Activated CD8-positive, alpha-beta T cell treated with anti-CD3 and anti-CD28 coated beads for 36 hours (primary cell): ENCODE results near the gene TSPO. TPM values are rescaled to one million over a fixed set of nuclear protein-coding genes. Genes with fewer than 3 reads are reported as not detected.

Experiments
- ATAC-seq: fragments of 200-7000 bp; cut with Tn5 transposase; one replicate; pipeline ENCODE4 v1.10.0; 2021; ENCODE audit warnings: mild to moderate bottlenecking, moderate library complexity
- CTCF ChIA-PET: fragments of 350-600 bp; sonication (Branson Sonifier 250); formaldehyde crosslinking; loops from one replicate; lab custom pipeline; 2021; ENCODE audit warnings: antibody characterized with exemption; lab: Charles Lee
- POLR2A ChIA-PET: fragments of 350-600 bp; sonication (Branson Sonifier 250); formaldehyde crosslinking; loops from one replicate; lab custom pipeline; 2021; ENCODE audit warnings: antibody characterized with exemption; lab: Charles Lee
- DNase-seq: peaks from one replicate; pipeline ENCODE4 v3.0.0-alpha.2; 2020
- H3K27ac Mint-ChIP-seq: one replicate; pipeline ENCODE4 v1.8.0; 2021; ENCODE audit warnings: mild to moderate bottlenecking, mixed read lengths
- H3K27me3 Mint-ChIP-seq: one replicate; pipeline ENCODE4 v1.8.0; 2021; ENCODE audit warnings: mixed read lengths
- H3K36me3 Mint-ChIP-seq: one replicate; pipeline ENCODE4 v1.8.0; 2021; ENCODE audit warnings: low read depth, mixed read lengths
- H3K4me1 Mint-ChIP-seq: one replicate; pipeline ENCODE4 v1.8.0; 2021; ENCODE audit warnings: low read depth, mixed read lengths
- H3K4me3 Mint-ChIP-seq: one replicate; pipeline ENCODE4 v1.8.0; 2021; ENCODE audit warnings: mild to moderate bottlenecking, moderate library complexity, mixed read lengths
- H3K9me3 Mint-ChIP-seq: one replicate; pipeline ENCODE4 v1.8.0; 2021; ENCODE audit warnings: mixed read lengths
- intact Hi-C: fragments of 100-400 bp; cut with micrococcal nuclease; formaldehyde crosslinking; loops from one replicate; pipeline ENCODE4 v1.10.0; 2022
- total RNA-seq, 2 experiments: library from RNA; stranded (reverse); gene quantifications; one replicate each; pipeline ENCODE4 v1.2.3, GENCODE V29; 2021
- TF ChIP-seq, protein P1 (sequence below): fragments of 200-600 bp; IDR thresholded peaks from one replicate; pipeline ENCODE4 v1.8.0; 2022; ENCODE audit warnings: antibody characterized with exemption, mild to moderate bottlenecking

The TSPO gene
- total RNA-seq, 2 experiments from 2014 or later, result 94.8 to 103 TPM

DNA sequence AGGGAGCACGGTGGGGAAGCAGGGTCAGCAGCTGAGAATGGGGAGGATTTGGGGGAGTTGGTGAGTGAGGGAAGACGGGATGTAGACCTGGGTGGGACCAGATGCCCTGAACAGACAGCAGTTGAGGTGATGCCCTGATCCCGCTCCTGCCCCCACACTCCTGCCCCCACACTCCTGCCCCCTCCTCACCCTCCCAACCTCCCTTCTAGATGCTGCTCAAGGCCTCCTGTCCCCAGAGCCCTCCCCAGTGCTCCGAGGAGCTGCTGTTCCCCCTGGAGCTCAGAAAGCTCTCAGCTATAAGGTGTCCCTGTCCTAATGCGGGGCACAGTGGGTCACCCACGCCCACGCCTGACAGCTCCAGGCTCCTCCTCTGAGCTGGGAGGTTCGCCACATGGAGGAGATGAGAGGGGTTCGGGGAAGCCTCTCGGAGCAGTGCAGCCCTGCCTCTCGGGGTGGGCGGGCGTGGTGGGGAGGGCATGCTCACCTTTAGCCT lies 60.6 kb downstream of the TSPO start:
- TF ChIP-seq, protein P1, sequence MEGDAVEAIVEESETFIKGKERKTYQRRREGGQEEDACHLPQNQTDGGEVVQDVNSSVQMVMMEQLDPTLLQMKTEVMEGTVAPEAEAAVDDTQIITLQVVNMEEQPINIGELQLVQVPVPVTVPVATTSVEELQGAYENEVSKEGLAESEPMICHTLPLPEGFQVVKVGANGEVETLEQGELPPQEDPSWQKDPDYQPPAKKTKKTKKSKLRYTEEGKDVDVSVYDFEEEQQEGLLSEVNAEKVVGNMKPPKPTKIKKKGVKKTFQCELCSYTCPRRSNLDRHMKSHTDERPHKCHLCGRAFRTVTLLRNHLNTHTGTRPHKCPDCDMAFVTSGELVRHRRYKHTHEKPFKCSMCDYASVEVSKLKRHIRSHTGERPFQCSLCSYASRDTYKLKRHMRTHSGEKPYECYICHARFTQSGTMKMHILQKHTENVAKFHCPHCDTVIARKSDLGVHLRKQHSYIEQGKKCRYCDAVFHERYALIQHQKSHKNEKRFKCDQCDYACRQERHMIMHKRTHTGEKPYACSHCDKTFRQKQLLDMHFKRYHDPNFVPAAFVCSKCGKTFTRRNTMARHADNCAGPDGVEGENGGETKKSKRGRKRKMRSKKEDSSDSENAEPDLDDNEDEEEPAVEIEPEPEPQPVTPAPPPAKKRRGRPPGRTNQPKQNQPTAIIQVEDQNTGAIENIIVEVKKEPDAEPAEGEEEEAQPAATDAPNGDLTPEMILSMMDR, result no peak
- Mint-ChIP-seq H3K36me3 (no peaks in the 10 kb centered on the region), H3K4me1 (no peaks in the 10 kb centered on the region), H3K4me3 (no peak overlapping the region), H3K9me3 (no peaks in the 10 kb centered on the region), H3K27me3 (no peaks in the 10 kb centered on the region), H3K27ac (no peak overlapping the region)
- ChIA-PET CTCF (interaction anchor here (1.4 kb wide), 1 partner anchor 19 kb away, joined by 4 read pairs; no protein-coding TSS in a partner anchor), POLR2A (interaction anchor here (0.7 kb wide), 1 partner anchor 52 kb away, joined by 3 read pairs; no protein-coding TSS in a partner anchor)
- intact Hi-C loops, result no loop called here
- no peak for ATAC-seq
- DNase-seq, result no peak

DNA sequence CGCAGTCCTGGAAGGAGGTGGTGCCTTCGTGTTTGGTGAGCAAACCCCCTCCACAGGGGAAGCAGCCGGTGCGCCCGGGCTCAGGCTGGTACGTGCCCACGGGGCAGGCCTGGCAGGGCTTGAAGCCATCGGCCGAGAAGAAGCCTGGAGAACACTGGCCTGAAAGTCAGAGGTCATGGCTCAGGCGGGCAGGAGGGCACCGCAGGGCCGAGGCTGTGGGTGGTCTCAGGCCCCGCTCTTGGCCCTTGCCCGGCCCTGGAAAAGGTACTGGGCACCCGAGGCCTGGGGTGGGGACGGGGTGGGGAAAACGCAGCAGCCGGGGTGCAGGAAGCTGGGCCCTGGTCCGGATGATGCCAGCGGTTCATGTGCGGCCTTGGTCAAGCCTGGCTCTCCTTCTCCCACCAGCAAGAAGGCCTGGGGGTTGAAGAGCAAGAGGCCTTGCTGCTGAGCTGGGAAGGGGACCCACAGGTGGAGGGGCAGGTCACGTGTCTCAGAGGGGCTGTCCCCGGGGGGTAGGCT lies 61.1 kb downstream of the TSPO start:
- no peak for ATAC-seq

More for the DNA sequence above, 61.1 kb downstream of the TSPO start:
- DNase-seq, result no peak
- TF ChIP-seq, protein P1, result no peak
- no peak overlapping the region for H3K27ac Mint-ChIP-seq
- H3K4me3 Mint-ChIP-seq, result no peak overlapping the region
- no peaks in the 10 kb centered on the region for H3K27me3 Mint-ChIP-seq
- ChIA-PET CTCF (interaction anchor here (1.4 kb wide), 1 partner anchor 19 kb away, joined by 4 read pairs; no protein-coding TSS in a partner anchor), POLR2A (interaction anchor here (0.7 kb wide), 1 partner anchor 52 kb away, joined by 3 read pairs; no protein-coding TSS in a partner anchor)
- intact Hi-C loops, result no loop called here
- H3K36me3 Mint-ChIP-seq, result no peaks in the 10 kb centered on the region
- no peaks in the 10 kb centered on the region for H3K4me1 Mint-ChIP-seq
- H3K9me3 Mint-ChIP-seq, result no peaks in the 10 kb centered on the region

Other genes starting within 250 kb of the TSPO start
- gene PACSIN2, start 136.4 kb upstream of the TSPO start, total RNA-seq, result 10 to 100 TPM; 33.5 to 35.7 TPM
- gene TTLL1, start 62.2 kb upstream of the TSPO start, total RNA-seq, result 1 to 10 TPM; 4.2 to 6.0 TPM
- gene BIK, start 40.8 kb upstream of the TSPO start, total RNA-seq, result 1 to 10 TPM; 2.5 to 3.3 TPM
- gene MCAT, start 8.2 kb upstream of the TSPO start, total RNA-seq, result 10 to 100 TPM; 14.8 to 15.0 TPM
- gene TTLL12, start 35.6 kb downstream of the TSPO start, total RNA-seq, result 10 to 100 TPM; 83.5 to 86.0 TPM
- under 1 TPM in 1 of 2 experiments, not detected in 1; 0.07 TPM for gene SCUBE1, start 191.8 kb downstream of the TSPO start, total RNA-seq